H9 (cell line): ENCODE data around the gene YBX3. TPM values are rescaled to one million over a fixed set of nuclear protein-coding genes. Genes with fewer than 3 reads are reported as not detected.

Experiments
- DNase-seq: peaks from one replicate; pipeline ENCODE4 v3.0.0-alpha.2; 2017
- H2AFZ ChIP-seq: one replicate; pipeline ENCODE4 v1.6.1; 2013; ENCODE audit warnings: mild to moderate bottlenecking, low read length, control low read depth, moderate library complexity
- H2AK5ac ChIP-seq: 2 replicates; pipeline ENCODE4 v1.6.1; 2013; ENCODE audit warnings: low read length, control low read depth, mixed read lengths; ENCODE audit not compliant: insufficient read length
- H2BK120ac ChIP-seq: one replicate; pipeline ENCODE4 v1.6.1; 2013; ENCODE audit warnings: low read depth, mild to moderate bottlenecking, low read length, control low read depth, inconsistent platforms; ENCODE audit not compliant: poor library complexity, severe bottlenecking
- H2BK12ac ChIP-seq: 2 replicates; pipeline ENCODE4 v1.6.1; 2013; ENCODE audit warnings: low read length, control low read depth, mixed read lengths, low read depth; ENCODE audit not compliant: insufficient read length
- H2BK15ac ChIP-seq: 2 replicates; pipeline ENCODE4 v1.6.1; 2013; ENCODE audit warnings: low read depth, low read length, control low read depth
- H2BK20ac ChIP-seq: one replicate; pipeline ENCODE4 v1.6.1; 2013; ENCODE audit warnings: low read depth, mild to moderate bottlenecking, low read length, control low read depth, inconsistent platforms; ENCODE audit not compliant: poor library complexity, severe bottlenecking
- H2BK5ac ChIP-seq: 2 replicates; pipeline ENCODE4 v1.6.1; 2013; ENCODE audit warnings: low read length, control low read depth, mixed read lengths; ENCODE audit not compliant: insufficient read length
- H3K14ac ChIP-seq: 2 replicates; pipeline ENCODE4 v1.6.1; 2013; ENCODE audit warnings: low read length, control low read depth; ENCODE audit not compliant: insufficient read depth
- H3K18ac ChIP-seq: 2 replicates; pipeline ENCODE4 v1.6.1; 2013; ENCODE audit warnings: low read depth, mild to moderate bottlenecking, mixed read lengths, low read length, control low read depth; ENCODE audit not compliant: insufficient read length
- H3K23ac ChIP-seq: 2 replicates; pipeline ENCODE4 v1.6.1; 2013; ENCODE audit warnings: low read length, control low read depth, mixed read lengths, low read depth; ENCODE audit not compliant: insufficient read length
- H3K23me2 ChIP-seq: 2 replicates; pipeline ENCODE4 v1.6.1; 2013; ENCODE audit warnings: low read depth, mild to moderate bottlenecking, mixed read lengths, low read length, control low read depth; ENCODE audit not compliant: insufficient read length, poor library complexity, severe bottlenecking
- H3K27ac ChIP-seq: 2 replicates; pipeline ENCODE4 v1.5.1; 2013; ENCODE audit warnings: low read length, control low read depth, mixed read lengths, low read depth; ENCODE audit not compliant: insufficient read length
- H3K27me3 ChIP-seq: 2 replicates; pipeline ENCODE4 v1.6.1; 2013; ENCODE audit warnings: low read length, control low read depth, inconsistent platforms; ENCODE audit not compliant: insufficient read depth
- H3K4ac ChIP-seq: 2 replicates; pipeline ENCODE4 v1.6.1; 2013; ENCODE audit warnings: low read depth, mild to moderate bottlenecking, control low read depth, inconsistent platforms, low read length, moderate library complexity
- H3K4me1 ChIP-seq: 2 replicates; pipeline ENCODE4 v1.6.1; 2013; ENCODE audit warnings: low read length, control low read depth, inconsistent platforms; ENCODE audit not compliant: insufficient read depth
- H3K4me2 ChIP-seq: 2 replicates; pipeline ENCODE4 v1.6.1; 2013; ENCODE audit warnings: low read length, control low read depth, mixed read lengths; ENCODE audit not compliant: insufficient read length, insufficient read depth
- H3K56ac ChIP-seq: 2 replicates; pipeline ENCODE4 v1.6.1; 2013; ENCODE audit warnings: low read depth, mild to moderate bottlenecking, mixed read lengths, low read length, control low read depth; ENCODE audit not compliant: insufficient read length
- H3K79me1 ChIP-seq: 2 replicates; pipeline ENCODE4 v1.6.1; 2013; ENCODE audit warnings: low read depth, mild to moderate bottlenecking, moderate library complexity, low read length, control low read depth, inconsistent platforms; ENCODE audit not compliant: insufficient read depth, poor library complexity, severe bottlenecking
- H3K79me2 ChIP-seq: 2 replicates; pipeline ENCODE4 v1.6.1; 2013; ENCODE audit warnings: low read length, control low read depth, inconsistent platforms; ENCODE audit not compliant: insufficient read depth
- H3K9ac ChIP-seq: 2 replicates; pipeline ENCODE4 v1.6.1; 2013; ENCODE audit warnings: low read length, control low read depth, mixed read lengths; ENCODE audit not compliant: insufficient read length; ENCODE audit errors: extremely low read depth
- H3K9me3 ChIP-seq: one replicate; pipeline ENCODE4 v1.6.1; 2013; ENCODE audit warnings: low read depth, low read length, inconsistent platforms; ENCODE audit not compliant: control insufficient read depth
- H3T11ph ChIP-seq: one replicate; pipeline ENCODE4 v1.6.1; 2013; ENCODE audit warnings: mild to moderate bottlenecking, low read length, control low read depth, inconsistent platforms
- H4K20me1 ChIP-seq: one replicate; pipeline ENCODE4 v1.6.1; 2013; ENCODE audit not compliant: control insufficient read depth, insufficient read length, insufficient read depth
- H4K5ac ChIP-seq: 2 replicates; pipeline ENCODE4 v1.6.1; 2013; ENCODE audit warnings: low read depth, mild to moderate bottlenecking, mixed read lengths, low read length, control low read depth; ENCODE audit not compliant: insufficient read length
- H4K8ac ChIP-seq: replicated peaks from 2 replicates; pipeline ENCODE4 v1.6.1; 2013; ENCODE audit warnings: low read length, control low read depth, mixed read lengths, low read depth; ENCODE audit not compliant: insufficient read length
- H4K91ac ChIP-seq: 2 replicates; pipeline ENCODE4 v1.6.1; 2013; ENCODE audit warnings: low read depth, mild to moderate bottlenecking, moderate library complexity, mixed read lengths, low read length, control low read depth; ENCODE audit not compliant: insufficient read length
- H3K27ac Mint-ChIP-seq, 3 experiments: 2 replicates in 2 of 3; 3 replicates in 1 of 3; pipeline ENCODE4 v1.8.0; 2020 to 2021; ENCODE audit warnings: mixed read lengths in 3 of 3, mild to moderate bottlenecking in 1 of 3, moderate library complexity in 1 of 3
- H3K27me3 Mint-ChIP-seq: 2 replicates; pipeline ENCODE4 v1.8.0; 2021; ENCODE audit warnings: low read depth, mild to moderate bottlenecking, moderate library complexity, mixed read lengths
- H3K36me3 Mint-ChIP-seq, 3 experiments: 2 replicates in 2 of 3; 3 replicates in 1 of 3; pipeline ENCODE4 v1.8.0; 2020 to 2021; ENCODE audit warnings: low read depth in 3 of 3, mixed read lengths in 3 of 3; ENCODE audit not compliant: insufficient read depth in 1 of 3
- H3K4me1 Mint-ChIP-seq, 2 experiments: 2 replicates each; pipeline ENCODE4 v1.8.0; 2020; ENCODE audit warnings: mixed read lengths in 2 of 2
- H3K4me3 Mint-ChIP-seq, 2 experiments: 2 replicates in 1 of 2; 3 replicates in 1 of 2; pipeline ENCODE4 v1.8.0; 2020 to 2021; ENCODE audit warnings: mild to moderate bottlenecking in 2 of 2, mixed read lengths in 2 of 2, moderate library complexity in 1 of 2
- H3K9me3 Mint-ChIP-seq, 2 experiments: 2 replicates in 1 of 2; 3 replicates in 1 of 2; pipeline ENCODE4 v1.8.0; 2020; ENCODE audit warnings: mild to moderate bottlenecking in 2 of 2, mixed read lengths in 2 of 2, moderate library complexity in 1 of 2
- total RNA-seq: library from RNA; stranded (reverse); gene quantifications from 2 replicates; pipeline ENCODE4 v1.2.1, GENCODE V29; 2021
- TF ChIP-seq, protein P1 (sequence below): fragments of 200-600 bp; sonication (generic); conservative IDR thresholded peaks from 3 replicates; pipeline ENCODE4 v1.8.0; 2021; ENCODE audit warnings: antibody characterized with exemption, mild to moderate bottlenecking

YBX3 gene
- total RNA-seq, 1 experiment from 2014 or later = 343 TPM

GRCh38 chr12:10654003-10654402, 69.1 kb downstream of the YBX3 start:
- Mint-ChIP-seq H3K27me3 (no peaks in the 10 kb centered on the region; the same call in 1 of the 2 replicates), H3K36me3 (peaks cover 0 to 16% (median 10%) of the 10 kb centered on the region in 3 experiments; a peak in 5 of 7 replicates), H3K27ac (no peak overlapping the region; a peak in 1 of 7 replicates), H3K4me1 (no peaks in the 10 kb centered on the region), H3K4me3 (no peak overlapping the region), H3K9me3 (peaks cover 38 to 50% of the 10 kb centered on the region in 2 experiments)
- H3K23me2 ChIP-seq = no peaks in the 10 kb centered on the region
- H4K8ac ChIP-seq = no peak overlapping the region
- no peak overlapping the region for H3K14ac ChIP-seq
- no peaks in the 10 kb centered on the region for H3K79me2 ChIP-seq
- H2BK20ac ChIP-seq = no peak overlapping the region
- no peaks in the 10 kb centered on the region for H3K27me3 ChIP-seq
- H3K4ac ChIP-seq = no peak overlapping the region
- TF ChIP-seq, protein P1, sequence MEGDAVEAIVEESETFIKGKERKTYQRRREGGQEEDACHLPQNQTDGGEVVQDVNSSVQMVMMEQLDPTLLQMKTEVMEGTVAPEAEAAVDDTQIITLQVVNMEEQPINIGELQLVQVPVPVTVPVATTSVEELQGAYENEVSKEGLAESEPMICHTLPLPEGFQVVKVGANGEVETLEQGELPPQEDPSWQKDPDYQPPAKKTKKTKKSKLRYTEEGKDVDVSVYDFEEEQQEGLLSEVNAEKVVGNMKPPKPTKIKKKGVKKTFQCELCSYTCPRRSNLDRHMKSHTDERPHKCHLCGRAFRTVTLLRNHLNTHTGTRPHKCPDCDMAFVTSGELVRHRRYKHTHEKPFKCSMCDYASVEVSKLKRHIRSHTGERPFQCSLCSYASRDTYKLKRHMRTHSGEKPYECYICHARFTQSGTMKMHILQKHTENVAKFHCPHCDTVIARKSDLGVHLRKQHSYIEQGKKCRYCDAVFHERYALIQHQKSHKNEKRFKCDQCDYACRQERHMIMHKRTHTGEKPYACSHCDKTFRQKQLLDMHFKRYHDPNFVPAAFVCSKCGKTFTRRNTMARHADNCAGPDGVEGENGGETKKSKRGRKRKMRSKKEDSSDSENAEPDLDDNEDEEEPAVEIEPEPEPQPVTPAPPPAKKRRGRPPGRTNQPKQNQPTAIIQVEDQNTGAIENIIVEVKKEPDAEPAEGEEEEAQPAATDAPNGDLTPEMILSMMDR = no peak
- no peaks in the 10 kb centered on the region for H3K4me1 ChIP-seq
- H3K79me1 ChIP-seq = no peaks in the 10 kb centered on the region
- H4K91ac ChIP-seq = no peak overlapping the region
- no peak overlapping the region for H2BK120ac ChIP-seq
- no peak overlapping the region for H3K27ac ChIP-seq
- no peak overlapping the region for H3K23ac ChIP-seq
- H4K5ac ChIP-seq = no peak overlapping the region
- H3K56ac ChIP-seq = no peak overlapping the region
- H2BK15ac ChIP-seq = no peak overlapping the region
- H4K20me1 ChIP-seq = no peaks in the 10 kb centered on the region
- no peak overlapping the region for H2AFZ ChIP-seq
- H3K18ac ChIP-seq = no peak overlapping the region
- DNase-seq = no peak
- H2BK12ac ChIP-seq = no peak overlapping the region
- no peak overlapping the region for H3K9ac ChIP-seq
- H3K9me3 ChIP-seq = no peaks in the 10 kb centered on the region
- no peak overlapping the region for H3T11ph ChIP-seq
- H2BK5ac ChIP-seq = no peak overlapping the region
- no peak overlapping the region for H2AK5ac ChIP-seq
- no peak overlapping the region for H3K4me2 ChIP-seq
